NOMO-1 (cell line): ENCODE results near the gene SNX32.
A peak's percentile ranks its signal among the peaks of the same experiment; 100 is the strongest.

Experiments
- DNase-seq, 2 experiments: peaks; one replicate each; lab custom pipeline; 2025; ENCODE audit not compliant: unreplicated experiment in 2 of 2; lab: John Stamatoyannopoulos, UW

The SNX32 gene

GRCh38 chr11:65854852-65855837 is 21.4 kb downstream of the SNX32 start:
- no peak for DNase-seq

DNA sequence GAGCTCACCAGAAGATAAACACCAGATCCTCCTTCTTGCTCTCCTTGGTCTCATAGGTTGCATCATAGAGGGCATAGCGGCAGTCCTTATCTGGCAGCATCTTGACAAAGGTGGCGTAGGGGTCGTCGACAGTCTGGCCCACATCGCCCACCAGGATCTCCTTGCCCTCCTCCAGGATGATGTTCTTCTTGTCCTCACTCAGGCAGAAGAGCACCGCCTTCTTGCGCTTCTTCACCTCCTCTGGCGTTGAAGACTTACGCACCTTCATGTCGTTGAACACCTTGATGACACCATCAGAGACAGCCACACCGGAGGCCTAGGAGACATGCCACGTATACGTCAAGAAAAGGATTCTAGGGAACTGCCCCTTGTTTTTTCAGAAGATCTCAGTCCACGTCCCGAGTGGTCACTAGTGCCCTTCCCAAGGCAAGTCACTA is 22.2 kb downstream of the SNX32 start:
- DNase-seq = no peak

DNA sequence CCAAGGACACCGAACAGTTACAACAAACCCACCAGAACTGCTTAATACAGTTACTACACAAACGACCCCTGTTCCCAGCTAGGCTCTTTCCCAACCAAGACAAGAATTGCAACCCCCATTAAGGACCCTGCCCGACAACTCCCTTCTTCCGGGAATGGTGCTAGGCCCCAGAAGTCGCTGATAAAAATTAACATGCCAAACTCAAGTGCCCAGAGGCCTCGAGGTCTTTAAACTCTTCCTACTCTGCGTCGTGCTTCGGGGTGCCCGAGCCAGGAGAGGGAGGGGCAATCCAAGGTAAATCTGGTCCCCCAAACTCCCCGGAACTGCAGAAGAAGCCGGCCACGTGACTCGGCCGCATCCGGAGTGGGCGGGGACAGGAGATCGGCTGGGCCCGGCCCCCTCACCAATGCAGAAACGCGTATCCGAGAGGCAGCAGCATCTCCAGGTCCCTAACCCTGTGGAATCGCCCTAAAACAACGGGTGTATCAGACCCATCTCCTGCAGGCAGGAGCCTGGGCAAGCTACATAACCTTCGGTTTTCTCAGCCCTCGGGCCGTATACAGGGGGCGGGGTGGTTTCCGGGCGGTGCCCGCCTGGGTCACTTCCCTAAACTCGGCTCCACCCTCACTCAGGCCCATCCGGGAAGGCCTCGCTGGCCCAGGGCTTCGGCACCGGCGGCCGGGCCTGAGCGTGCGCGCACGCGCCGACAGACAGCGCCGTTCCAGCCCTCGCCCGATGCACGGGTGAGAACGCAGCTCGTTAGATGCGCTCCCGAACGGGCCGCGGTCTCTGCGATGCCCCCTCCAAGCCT is 23.1 kb downstream of the SNX32 start:
- DNase-seq = peak; percentile 82 to 86

GRCh38 chr11:65857500-65857852 is 23.7 kb downstream of the SNX32 start:
- DNase-seq = peak in 1 of 2 experiments; percentile 40

GRCh38 chr11:65857853-65858680 is 24.3 kb downstream of the SNX32 start, which contains the start of gene CFL1:
TSS of gene CFL1 (minus strand) at chr11:65858180. CDS start at chr11:65858099, 81 bp downstream.
- peak; percentile 96 to 99 for DNase-seq

GRCh38 chr11:65858681-65859087 is 24.9 kb downstream of the SNX32 start:
- DNase-seq = no peak

DNA sequence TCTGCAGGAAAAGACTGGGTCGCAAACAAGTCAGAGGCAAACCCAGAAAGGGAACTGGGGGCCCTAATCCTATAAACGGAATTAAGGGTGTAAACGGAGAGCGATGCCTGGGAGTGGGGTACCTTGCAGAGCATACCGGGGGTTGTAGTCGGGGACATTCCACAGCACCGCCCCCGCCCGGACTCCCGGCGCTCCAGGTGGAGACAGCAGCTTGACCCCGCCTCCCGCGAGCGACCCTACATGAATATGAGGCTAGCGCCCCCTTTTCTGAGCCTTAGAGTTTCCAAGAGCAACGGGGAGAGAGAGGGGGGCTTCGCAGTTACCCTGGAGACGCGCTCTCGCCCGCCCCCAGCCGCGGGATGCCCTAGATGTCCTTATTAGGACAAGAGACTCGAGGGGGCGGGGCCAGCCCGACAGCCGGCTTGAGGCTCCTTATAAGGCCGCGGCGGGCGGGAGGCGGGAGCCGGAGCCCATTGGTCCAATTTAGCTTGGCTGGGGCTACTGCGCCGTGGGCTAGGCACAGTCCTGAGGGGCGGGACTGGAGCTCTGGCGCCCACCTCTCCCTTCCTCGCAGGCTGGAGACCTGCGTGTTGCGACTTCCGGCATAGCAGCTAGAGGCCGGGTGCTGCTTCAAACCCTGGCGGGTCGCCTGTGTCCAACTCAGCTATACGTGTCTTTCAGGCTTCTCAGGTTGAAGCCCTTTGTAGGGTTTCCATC is 25.5 kb downstream of the SNX32 start:
- peak; percentile 99 for DNase-seq

- DNase-seq = no peak
Measured at GRCh38 chr11:65859812-65860277, 26.1 kb downstream of the SNX32 start.

- peak; percentile 95 to 98 for DNase-seq
Measured at GRCh38 chr11:65860278-65861164, 26.8 kb downstream of the SNX32 start, which contains the start of gene MUS81. TSS of gene MUS81 (plus strand) at chr11:65860433. CDS start at chr11:65860754, 321 bp downstream.

GRCh38 chr11:65861165-65861505 is 27.4 kb downstream of the SNX32 start:
- no peak for DNase-seq

GRCh38 chr11:65861533-65862183 is 27.9 kb downstream of the SNX32 start:
- no peak for DNase-seq

DNA sequence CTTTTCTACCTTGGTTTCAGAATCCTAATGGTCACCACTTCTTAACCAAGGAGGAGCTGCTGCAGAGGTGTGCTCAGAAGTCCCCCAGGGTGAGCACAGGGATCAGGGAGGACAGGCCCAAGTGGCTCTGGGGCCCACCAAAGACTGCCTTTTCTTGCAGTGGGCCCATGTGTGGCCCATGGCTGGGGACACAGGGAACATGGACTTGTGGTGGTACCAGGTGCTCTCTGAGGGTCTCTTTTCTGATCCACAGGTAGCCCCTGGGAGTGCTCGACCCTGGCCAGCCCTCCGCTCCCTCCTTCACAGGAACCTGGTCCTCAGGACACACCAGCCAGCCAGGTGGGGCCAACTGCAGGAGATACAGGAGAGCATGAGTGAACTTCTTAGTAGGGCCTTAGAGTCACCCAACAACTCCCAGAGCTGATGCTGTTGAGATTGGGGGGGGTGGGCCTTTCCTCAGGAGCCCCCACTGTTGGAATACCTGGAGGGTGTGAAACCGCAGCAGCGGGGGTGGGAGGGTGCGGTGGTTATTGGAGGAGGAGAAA is 28.5 kb downstream of the SNX32 start:
- DNase-seq = no peak

- no peak for DNase-seq
Measured at GRCh38 chr11:65862941-65863888, 29.5 kb downstream of the SNX32 start.

GRCh38 chr11:65863889-65864705 is 30.3 kb downstream of the SNX32 start:
- no peak for DNase-seq

- DNase-seq = no peak
Measured at GRCh38 chr11:65864706-65865471, 31.1 kb downstream of the SNX32 start.
